B cell (primary cell): ENCODE data around the gene PDE11A.

Experiments
- CTCF ChIP-seq: fragments of 200-600 bp; IDR thresholded peaks from one replicate; pipeline ENCODE4 v1.8.0; 2022; ENCODE audit warnings: antibody characterized with exemption, mild to moderate bottlenecking
- EZH2 ChIP-seq: IDR thresholded peaks from 2 replicates; pipeline ENCODE4 v1.6.1; 2012; ENCODE audit warnings: borderline replicate concordance, low read depth, mild to moderate bottlenecking, moderate library complexity, low read length; ENCODE audit not compliant: insufficient read depth, poor library complexity, severe bottlenecking

GRCh38 chr2:178043266-178043665, 29.3 kb downstream of the PDE11A start:
- no peak for TF ChIP-seq CTCF
- TF ChIP-seq EZH2, result no peak
